RWPE1 (cell line): Measurements from ENCODE around the gene ADCY3.

Experiments
- CTCF ChIA-PET: fragments of 350-600 bp; sonication (Branson Sonifier 250); formaldehyde crosslinking; extraction: SDS; loops from one replicate; lab custom pipeline; 2021; lab: Yijun Ruan, JAX
- POLR2A ChIA-PET: fragments of 400-600 bp; formaldehyde crosslinking; extraction: SDS; loops from one replicate; lab custom pipeline; 2020; ENCODE audit warnings: antibody characterized with exemption; ENCODE audit not compliant: low non-redundant PET; lab: Yijun Ruan, JAX
- DNase-seq: peaks from one replicate; pipeline ENCODE4 v3.0.0; 2012; ENCODE audit warnings: low spot score
- H3K27ac ChIP-seq: fragments of 450-650 bp; 2 replicates; pipeline ENCODE4 v1.5.1; 2017
- CTCF ChIP-seq: fragments of 450-650 bp; conservative IDR thresholded peaks from 2 replicates; pipeline ENCODE4 v1.5.1; 2017; ENCODE audit warnings: low read depth, mild to moderate bottlenecking

Gene ADCY3

GRCh38 chr2:24821433-24821891, 98.6 kb downstream of the ADCY3 start:
- no peak for DNase-seq
- H3K27ac ChIP-seq: 0 out of 2 replicates have a peak overlapping the region, but pooled peaks have one; percentile 13
- CTCF ChIA-PET: interaction anchor here (0.7 kb wide), 1 partner anchor 330 kb away, joined by 3 read pairs; no protein-coding TSS in a partner anchor
- POLR2A ChIA-PET: no interaction called here
- TF ChIP-seq CTCF: no peak

- no peak for DNase-seq
- peak overlapping the region; percentile 13 for H3K27ac ChIP-seq
- ChIA-PET CTCF (interaction anchor here (0.7 to 0.8 kb wide), 2 partner anchors 331 to 411 kb away, joined by 3 to 4 read pairs; no protein-coding TSS in a partner anchor), POLR2A (no interaction called here)
- no peak for TF ChIP-seq CTCF
These were observed 99.2 kb downstream of the ADCY3 start for GRCh38 chr2:24820598-24821432.

- ChIA-PET CTCF (interaction anchor here (0.8 to 2.4 kb wide), 2 partner anchors 410 kb away, joined by 4 to 7 read pairs; no protein-coding TSS in a partner anchor), POLR2A (no interaction called here)
- no peak for DNase-seq
- H3K27ac ChIP-seq: peak overlapping the region; percentile 13
- no peak for TF ChIP-seq CTCF
These were observed 99.9 kb downstream of the ADCY3 start for GRCh38 chr2:24820175-24820513.

- no peak for TF ChIP-seq CTCF
- no peak for DNase-seq
- POLR2A ChIA-PET: no interaction called here
- H3K27ac ChIP-seq: peak overlapping the region; percentile 20
- CTCF ChIA-PET: interaction anchor here (0.6 to 2.4 kb wide), 4 partner anchors 8 to 410 kb away, joined by 3 to 7 read pairs (median 4); no protein-coding TSS in a partner anchor
These were observed 100.4 kb downstream of the ADCY3 start for GRCh38 chr2:24819442-24820174.

GRCh38 chr2:24818721-24819167, 101.3 kb downstream of the ADCY3 start:
- ChIA-PET POLR2A (no interaction called here), CTCF (interaction anchor here (0.6 to 2.4 kb wide), 3 partner anchors 9 to 409 kb away, joined by 3 to 7 read pairs (median 6); no protein-coding TSS in a partner anchor)
- peak overlapping the region; percentile 56 for H3K27ac ChIP-seq

More at GRCh38 chr2:24818721-24819167, 101.3 kb downstream of the ADCY3 start:
- DNase-seq: no peak
- no peak for TF ChIP-seq CTCF
